Measurements from ENCODE around the gene PRSS22.

The PRSS22 gene

GRCh38 chr16:2804728-2805127, 53.2 kb downstream of the PRSS22 start:
- no peak overlapping the region for H3K9ac ChIP-seq (ENCODE audit: low read length)
- H3K27me3 ChIP-seq (replicated peaks; ENCODE audit: insufficient read depth, low read length), result peaks cover 83% of the 10 kb centered on the region
- DNase-seq, result no peak
- no peaks in the 10 kb centered on the region for H3K9me3 ChIP-seq (replicated peaks; ENCODE audit: insufficient read depth, low read length)
- no peaks in the 10 kb centered on the region for H4K20me1 ChIP-seq (ENCODE audit: insufficient read depth, low read length)
- no peak overlapping the region for H3K4me3 ChIP-seq (ENCODE audit: low read length)
- H3F3A ChIP-seq (ENCODE audit: insufficient read depth, low read length), result no peaks in the 10 kb centered on the region
- H3K79me2 ChIP-seq (ENCODE audit: low read length), result no peaks in the 10 kb centered on the region
- no peaks in the 10 kb centered on the region for H3K4me1 ChIP-seq (ENCODE audit: low read length)
- H2AFZ ChIP-seq (ENCODE audit: low read length), result no peak overlapping the region
- H3K9me2 ChIP-seq (replicated peaks; ENCODE audit: insufficient read depth, low read length), result no peaks in the 10 kb centered on the region
- no peaks in the 10 kb centered on the region for H3K36me3 ChIP-seq (replicated peaks; ENCODE audit: insufficient read depth, low read length)
- H3K27ac ChIP-seq (ENCODE audit: low read length), result no peak overlapping the region
- TF ChIP-seq CTCF (IDR thresholded peaks at IDR 0.05; ENCODE audit: low read length) (no peak), EZH2phosphoT487 (IDR thresholded peaks at IDR 0.05; ENCODE audit: low read length) (no peak), EZH2 (optimal IDR thresholded peaks at IDR 0.05; ENCODE audit: low read depth, low read length) (no peak)
- no peak overlapping the region for H3K4me2 ChIP-seq (ENCODE audit: low read depth, low read length)

DNA sequence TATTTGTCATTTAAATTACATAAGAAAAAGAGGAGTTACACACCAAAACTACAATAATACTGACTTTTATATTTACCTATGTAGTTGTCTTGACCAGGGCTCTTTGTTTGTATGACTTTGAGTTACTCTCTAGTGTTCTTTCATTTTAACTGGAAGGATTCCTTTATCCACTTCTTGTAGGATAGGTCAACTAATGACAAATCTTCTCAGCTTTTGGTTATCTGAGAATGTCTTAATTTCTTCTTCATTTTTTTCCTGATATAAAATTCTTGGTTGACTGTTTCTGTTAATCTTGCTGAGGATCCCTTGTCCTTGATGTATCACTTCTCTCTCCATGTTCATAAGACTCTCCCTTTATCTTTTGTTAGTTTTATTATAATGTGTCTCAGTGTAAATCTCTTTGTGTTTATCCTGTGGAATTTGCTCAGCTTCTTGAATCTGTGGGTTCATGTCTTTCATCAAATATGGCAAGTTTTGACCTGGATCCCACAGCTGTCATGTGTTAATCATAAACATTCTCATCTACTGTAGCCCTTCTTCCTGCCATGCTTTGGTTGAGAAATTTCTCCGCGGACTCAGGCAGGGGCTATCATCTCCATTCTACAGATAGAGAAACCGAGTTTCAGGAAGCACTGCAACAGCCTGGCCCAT, 54.3 kb downstream of the PRSS22 start:
- Histone ChIP-seq H3F3A (ENCODE audit: insufficient read depth, low read length) (no peaks in the 10 kb centered on the region), H2AFZ (ENCODE audit: low read length) (no peak overlapping the region), H4K20me1 (ENCODE audit: insufficient read depth, low read length) (no peaks in the 10 kb centered on the region), H3K4me1 (ENCODE audit: low read length) (no peaks in the 10 kb centered on the region), H3K79me2 (ENCODE audit: low read length) (no peaks in the 10 kb centered on the region), H3K4me2 (ENCODE audit: low read depth, low read length) (no peak overlapping the region), H3K27ac (ENCODE audit: low read length) (no peak overlapping the region), H3K9me3 (replicated peaks; ENCODE audit: insufficient read depth, low read length) (no peaks in the 10 kb centered on the region), H3K9me2 (replicated peaks; ENCODE audit: insufficient read depth, low read length) (no peaks in the 10 kb centered on the region), H3K27me3 (replicated peaks; ENCODE audit: insufficient read depth, low read length) (peaks cover 81% of the 10 kb centered on the region), H3K36me3 (replicated peaks; ENCODE audit: insufficient read depth, low read length) (no peaks in the 10 kb centered on the region), H3K4me3 (ENCODE audit: low read length) (no peak overlapping the region), H3K9ac (ENCODE audit: low read length) (no peak overlapping the region)
- DNase-seq, result no peak
- TF ChIP-seq CTCF (IDR thresholded peaks at IDR 0.05; ENCODE audit: low read length), result no peak
- no peak for TF ChIP-seq EZH2phosphoT487 (IDR thresholded peaks at IDR 0.05; ENCODE audit: low read length)
- TF ChIP-seq EZH2 (optimal IDR thresholded peaks at IDR 0.05; ENCODE audit: low read depth, low read length), result no peak
